GM12878 (cell line): ENCODE results near the gene PPP1R2B. TPM values are rescaled to one million over a fixed set of nuclear protein-coding genes. Genes with fewer than 3 reads are reported as not detected.

Experiments used
- ATAC-seq: fragments of 200-7000 bp; cut with Tn5 transposase; 3 replicates; pipeline ENCODE4 v1.9.1; 2020; ENCODE audit warnings: mild to moderate bottlenecking, moderate library complexity
- BruUV-seq: library from RNA; stranded (reverse); fragments of 400-500 nt; replicated peaks from 2 replicates; lab custom pipeline; 2021; lab: Mats Ljungman, UMichigan
- CTCF ChIA-PET: fragments of 300-600 bp; sonication (Branson Sonifier 250); formaldehyde crosslinking; extraction: SDS; loops from one replicate; lab custom pipeline; 2021; ENCODE audit warnings: inconsistent platforms; lab: Yijun Ruan, JAX
- POLR2A ChIA-PET: fragments of 350-600 bp; formaldehyde crosslinking; extraction: SDS; loops from one replicate; lab custom pipeline; 2021; ENCODE audit warnings: inconsistent platforms; lab: Charles Lee
- RAD21 ChIA-PET: fragments of 300-600 bp; sonication (Branson Sonifier 250); formaldehyde crosslinking; loops from one replicate; lab custom pipeline; 2023; ENCODE audit warnings: antibody characterized with exemption; ENCODE audit not compliant: unreplicated experiment; lab: Charles Lee
- SMC1A ChIA-PET: fragments of 300-600 bp; sonication (Branson Sonifier 250); formaldehyde crosslinking; loops from one replicate; lab custom pipeline; 2023; ENCODE audit not compliant: unreplicated experiment, uncharacterized antibody; lab: Charles Lee
- DNase-seq: peaks from one replicate; pipeline ENCODE4 v3.0.0-alpha.2; 2011; ENCODE audit warnings: low read depth, low spot score
- FAIRE-seq: peaks from 3 replicates; lab custom pipeline; 2011; peaks lifted over from hg19 to GRCh38; lab: Jason Lieb, UNC
- H2AFZ ChIP-seq: 2 replicates; pipeline ENCODE4 v1.6.0; 2011; ENCODE audit warnings: low read depth, low read length, control low read depth; ENCODE audit not compliant: control insufficient read depth
- H3K27ac ChIP-seq: 2 replicates; pipeline ENCODE4 v1.5.1; 2011; ENCODE audit warnings: control low read depth; ENCODE audit not compliant: control insufficient read depth, insufficient read depth
- H3K27me3 ChIP-seq, 2 experiments: replicated peaks in 1 of 2; 2 replicates each; pipeline versions ENCODE4 v1.6.0 to v1.6.1; 2011; ENCODE audit warnings: low read length in 1 of 2; ENCODE audit not compliant: control insufficient read depth in 2 of 2, insufficient read depth in 2 of 2
- H3K36me3 ChIP-seq, 2 experiments: 2 replicates each; pipeline ENCODE4 v1.5.1; 2011; ENCODE audit warnings: low read length in 1 of 2; ENCODE audit not compliant: control insufficient read depth in 2 of 2, insufficient read depth in 2 of 2
- H3K4me1 ChIP-seq: 2 replicates; pipeline ENCODE4 v1.6.1; 2011; ENCODE audit warnings: mild to moderate bottlenecking, low read length, moderate library complexity, mixed read lengths; ENCODE audit not compliant: control insufficient read depth, insufficient read depth
- H3K4me2 ChIP-seq: 2 replicates; pipeline ENCODE4 v1.6.0; 2011; ENCODE audit warnings: control low read depth; ENCODE audit not compliant: control insufficient read depth, insufficient read depth
- H3K4me3 ChIP-seq: fragments of 200-600 bp; sonication (generic); 2 replicates; pipeline ENCODE4 v1.5.1; 2016
- H3K79me2 ChIP-seq: 2 replicates; pipeline ENCODE4 v1.6.0; 2011; ENCODE audit warnings: low read length; ENCODE audit not compliant: control insufficient read depth, insufficient read depth
- H3K9ac ChIP-seq: 2 replicates; pipeline ENCODE4 v1.8.0; 2011; ENCODE audit warnings: low read length, control low read depth, mixed read lengths; ENCODE audit not compliant: control insufficient read depth, insufficient read depth
- H3K9me3 ChIP-seq: replicated peaks from 3 replicates; pipeline ENCODE4 v1.5.1; 2011; ENCODE audit warnings: mild to moderate bottlenecking, low read length; ENCODE audit not compliant: control insufficient read depth, insufficient read depth
- H4K20me1 ChIP-seq: 2 replicates; pipeline ENCODE4 v1.6.0; 2011; ENCODE audit not compliant: control insufficient read depth, insufficient read depth
- CEBPB ChIP-seq, 2 experiments: fragments of 150-350 bp in 1 of 2; IDR thresholded peaks; 2 replicates each; pipeline ENCODE4 v1.6.1; 2012 to 2014; ENCODE audit warnings: low read depth in 2 of 2, low read length in 2 of 2, borderline replicate concordance in 1 of 2, inconsistent platforms in 1 of 2
- CTCF ChIP-seq, 3 experiments: IDR thresholded peaks in 2 of 3; conservative IDR thresholded peaks in 1 of 3; 2 replicates each; pipeline ENCODE4 v1.5.1; 2011; ENCODE audit warnings: low read depth in 3 of 3, low read length in 3 of 3, mild to moderate bottlenecking in 3 of 3, control low read depth in 2 of 3, moderate library complexity in 2 of 3, inconsistent platforms in 1 of 3, mixed read lengths in 1 of 3; ENCODE audit not compliant: control insufficient read depth in 2 of 3, insufficient read depth in 1 of 3; ENCODE audit errors: extremely low read depth in 1 of 3
- NFXL1 ChIP-seq: fragments of 450-650 bp; IDR thresholded peaks from 2 replicates; pipeline ENCODE4 v1.6.1; 2017; ENCODE audit warnings: antibody characterized with exemption, mild to moderate bottlenecking, borderline replicate concordance
- RAD21 ChIP-seq: IDR thresholded peaks from 2 replicates; pipeline ENCODE4 v1.6.1; 2011; ENCODE audit warnings: mild to moderate bottlenecking, low read depth, low read length, moderate library complexity; ENCODE audit not compliant: insufficient read depth
- RELA ChIP-seq: fragments of 450-650 bp; IDR thresholded peaks from 2 replicates; pipeline ENCODE4 v1.8.0; 2014; ENCODE audit warnings: borderline replicate concordance; ENCODE audit not compliant: partially characterized antibody
- REST ChIP-seq: IDR thresholded peaks from 2 replicates; pipeline ENCODE4 v1.6.1; 2012; ENCODE audit warnings: mild to moderate bottlenecking, low read depth, low read length
- SMC3 ChIP-seq: IDR thresholded peaks from 2 replicates; pipeline ENCODE4 v1.6.1; 2011; ENCODE audit warnings: low read length, improper control_type of control experiment, borderline replicate concordance
- TAF1 ChIP-seq: IDR thresholded peaks from 2 replicates; pipeline ENCODE4 v1.6.1; 2011; ENCODE audit warnings: mild to moderate bottlenecking, low read depth, low read length, borderline replicate concordance
- WGBS: methylation state at CpG from one replicate; pipeline ENCODE4 v1.1.6; 2016; ENCODE audit warnings: low lambda C conversion rate; ENCODE audit not compliant: insufficient replicate concordance, insufficient coverage; ENCODE audit errors: missing lambda C conversion rate; 5-methylcytosine and 5-hydroxymethylcytosine counted together
- in situ Hi-C: fragments of 300-500 bp; cut with MboI; formaldehyde crosslinking; loops from 9 replicates; pipeline ENCODE4 v1.14.3; 2018; ENCODE audit warnings: mixed read lengths
- intact Hi-C: fragments of 100-400 bp; cut with micrococcal nuclease; formaldehyde crosslinking; loops from one replicate; pipeline ENCODE4 v1.14.2; 2022; ENCODE audit not compliant: unreplicated experiment
- polyA plus RNA-seq, 11 experiments: library from polyadenylated mRNA; depleted of rRNA in 4 of 11; unstranded in 6 of 11; stranded (reverse) in 5 of 11; fragments of >200 nt; fragmentation: Nextera tagmentation in 4 of 11; fragmentation: Illumina TruSeq in 1 of 11; extraction: Ambion mirVana in 4 of 11; extraction: Trizol in 1 of 11; gene quantifications; 1 replicate in 1 of 11; 2 replicates in 10 of 11; pipeline versions ENCODE4 v1.2.1 to v1.2.3, GENCODE V29; 2011 to 2016; ENCODE audit warnings: inconsistent platforms in 2 of 11, missing spikeins in 2 of 11, low read depth in 1 of 11
- total RNA-seq, 4 experiments: library from RNA; depleted of rRNA in 3 of 4; stranded (reverse); fragments of >200 nt in 3 of 4; fragmentation: Illumina TruSeq in 1 of 4; extraction: Trizol in 1 of 4; gene quantifications; 2 replicates each; pipeline versions ENCODE4 v1.2.1 to v1.2.3, GENCODE V29; 2013 to 2021

Gene PPP1R2B
- total and polyA plus RNA-seq, 10 of the 15 experiments (the other 5 are each of a cell fraction or from before 2014, with no cell fraction given), result 0.02 to 0.13 (median 0.08) TPM; not detected in 5

GRCh38 chr5:156892223-156892622, 42.1 kb downstream of the PPP1R2B start:
- Histone ChIP-seq H3K36me3 (no peaks in the 10 kb centered on the region), H3K9me3 (no peaks in the 10 kb centered on the region), H4K20me1 (no peaks in the 10 kb centered on the region), H3K4me1 (peaks cover 23% of the 10 kb centered on the region), H3K79me2 (no peaks in the 10 kb centered on the region), H3K4me3 (no peak overlapping the region), H2AFZ (peak overlapping the region; percentile 64), H3K4me2 (no peak overlapping the region), H3K27ac (no peak overlapping the region), H3K27me3 (no peaks in the 10 kb centered on the region), H3K9ac (no peak overlapping the region)
- TF ChIP-seq CTCF (IDR thresholded peaks at IDR 0.05 in 2 of 3, conservative IDR thresholded peaks at IDR 0.05 in 1 of 3; ENCODE audit: control insufficient read depth in 2 of 3, extremely low read depth in 1 of 3, insufficient read depth in 1 of 3, low read depth in 3 of 3, low read length in 3 of 3) (peak in 2 of 3 experiments; percentile 39 to 42; a peak in 3 of 6 replicates), SMC3 (peak; percentile 52; the same call in 1 of the 2 replicates), RAD21 (peak; percentile 62), RELA (no peak), CEBPB (IDR thresholded peaks at IDR 0.05; ENCODE audit: borderline replicate concordance in 1 of 2, low read depth in 2 of 2, low read length in 2 of 2) (no peak), REST (no peak), TAF1 (no peak), NFXL1 (no peak)
- BruUV-seq, result no TSS peak
- no peak for DNase-seq
- ChIA-PET CTCF (interaction anchor here (0.6 to 4.1 kb wide), 12 partner anchors 11 to 240 kb away, joined by 3 to 26 read pairs (median 6); no protein-coding TSS in a partner anchor), SMC1A (interaction anchor here (0.6 to 5.3 kb wide), 13 partner anchors 9 to 361 kb away, joined by 3 to 53 read pairs (median 4); no protein-coding TSS in a partner anchor), POLR2A (interaction anchor here (0.6 to 3.8 kb wide), 5 partner anchors 10 to 239 kb away, joined by 3 to 17 read pairs (median 5); no protein-coding TSS in a partner anchor), RAD21 (interaction anchor here (1.3 to 10.8 kb wide), 6 partner anchors 12 to 240 kb away, joined by 3 to 218 read pairs (median 12); no protein-coding TSS in a partner anchor)
- intact Hi-C loops, result loop anchor here (1.0 to 2.0 kb wide), 3 partner anchors 29 to 135 kb away; no protein-coding TSS in a partner anchor
- no peak for FAIRE-seq
- 70% methylated on average over 1 of the region's 1 CpG for WGBS
- in situ Hi-C loops, result no loop called here
- peak; percentile 41 for ATAC-seq
